Bone marrow (tissue), 2 donors: ENCODE data around the gene PTP4A2.
"Not testable (repeated sequence)": the region's sequence is repeated elsewhere in the genome, so short reads cannot be mapped to it uniquely, and the experiment has no call there.

Experiments used
- DNase-seq, 2 donors: peaks; one replicate each; lab custom pipeline; 2025; lab: John Stamatoyannopoulos, UW

Gene PTP4A2

GRCh38 chr1:31949862-31950261 is 11.7 kb upstream of the PTP4A2 start:
- no peak for DNase-seq

GRCh38 chr1:31945677-31946076 is 7.5 kb upstream of the PTP4A2 start:
- DNase-seq = not testable (repeated sequence)

- DNase-seq = peak; percentile 39 to 75
These were observed 6.3 kb upstream of the PTP4A2 start for GRCh38 chr1:31944205-31945089.

GRCh38 chr1:31943546-31944184 is 5.5 kb upstream of the PTP4A2 start:
- no peak for DNase-seq

- DNase-seq = not testable (repeated sequence)
These were observed 3.9 kb upstream of the PTP4A2 start for GRCh38 chr1:31942061-31942460.

GRCh38 chr1:31939484-31940329 is 1.5 kb upstream of the PTP4A2 start:
- DNase-seq = peak; percentile 31 to 55

GRCh38 chr1:31937300-31938183 is 626 bp downstream of the PTP4A2 start:
- peak in 1 of 2 donors; percentile 75 for DNase-seq

- no peak for DNase-seq
These were observed 1.2 kb downstream of the PTP4A2 start for GRCh38 chr1:31936981-31937299.

GRCh38 chr1:31936278-31936980 is 1.7 kb downstream of the PTP4A2 start:
- DNase-seq = no peak

- no peak for DNase-seq
These were observed 3.2 kb downstream of the PTP4A2 start for GRCh38 chr1:31934706-31935629.

GRCh38 chr1:31932491-31933316 is 5.5 kb downstream of the PTP4A2 start:
- no peak for DNase-seq

GRCh38 chr1:31931593-31932225 is 6.5 kb downstream of the PTP4A2 start:
- peak in 1 of 2 donors; percentile 79 for DNase-seq

- DNase-seq = no peak
These were observed 7.2 kb downstream of the PTP4A2 start for GRCh38 chr1:31930836-31931592.

GRCh38 chr1:31927661-31927980 is 10.5 kb downstream of the PTP4A2 start:
- DNase-seq = no peak

GRCh38 chr1:31926853-31927660 is 11.1 kb downstream of the PTP4A2 start:
- DNase-seq = no peak

- no peak for DNase-seq
These were observed 11.9 kb downstream of the PTP4A2 start for GRCh38 chr1:31926252-31926651.

GRCh38 chr1:31925824-31926223 is 12.3 kb downstream of the PTP4A2 start:
- not testable (repeated sequence) for DNase-seq
